ENCODE measurements around the gene ADGRG3.

DNA sequence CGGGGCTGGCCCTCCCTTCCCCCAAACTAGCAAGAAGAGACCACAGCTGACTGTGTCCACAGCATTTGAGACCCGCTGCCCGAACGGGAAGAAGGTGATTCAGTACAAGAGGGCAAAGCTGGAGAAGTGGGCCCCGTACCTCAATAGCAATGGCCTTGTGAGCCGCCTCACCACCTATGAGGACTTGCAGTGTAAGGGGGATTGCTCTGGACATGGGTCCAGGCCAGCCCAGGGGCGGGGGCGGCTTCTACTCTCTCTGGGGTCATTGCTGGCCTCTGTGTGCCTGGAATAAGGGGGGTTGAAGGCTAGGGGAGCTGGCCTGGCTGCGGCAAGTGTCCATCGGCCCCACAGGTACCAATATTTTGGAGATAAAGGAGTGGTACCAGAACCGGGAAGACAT lies 54.5 kb downstream of the ADGRG3 start:
- TF ChIP-seq FOXM1 (IDR thresholded peaks at IDR 0.05; ENCODE audit: borderline replicate concordance) (no peak), BHLHE40 (IDR thresholded peaks at IDR 0.05; ENCODE audit: borderline replicate concordance) (no peak), FOXK2 (IDR thresholded peaks at IDR 0.05) (no peak), HDGF (IDR thresholded peaks at IDR 0.05; ENCODE audit: borderline replicate concordance) (no peak), SP1 (IDR thresholded peaks at IDR 0.05) (no peak), SUZ12 (IDR thresholded peaks at IDR 0.05) (no peak), ARNT (IDR thresholded peaks at IDR 0.05) (no peak), FOXA1 (IDR thresholded peaks at IDR 0.05) (no peak), LEF1 (IDR thresholded peaks at IDR 0.05; ENCODE audit: borderline replicate concordance) (no peak), TARDBP (IDR thresholded peaks at IDR 0.05) (no peak), ELF4 (IDR thresholded peaks at IDR 0.05) (no peak), CTBP1 (IDR thresholded peaks at IDR 0.05; ENCODE audit: borderline replicate concordance) (no peak)
- TF ChIP-seq, protein P1, sequence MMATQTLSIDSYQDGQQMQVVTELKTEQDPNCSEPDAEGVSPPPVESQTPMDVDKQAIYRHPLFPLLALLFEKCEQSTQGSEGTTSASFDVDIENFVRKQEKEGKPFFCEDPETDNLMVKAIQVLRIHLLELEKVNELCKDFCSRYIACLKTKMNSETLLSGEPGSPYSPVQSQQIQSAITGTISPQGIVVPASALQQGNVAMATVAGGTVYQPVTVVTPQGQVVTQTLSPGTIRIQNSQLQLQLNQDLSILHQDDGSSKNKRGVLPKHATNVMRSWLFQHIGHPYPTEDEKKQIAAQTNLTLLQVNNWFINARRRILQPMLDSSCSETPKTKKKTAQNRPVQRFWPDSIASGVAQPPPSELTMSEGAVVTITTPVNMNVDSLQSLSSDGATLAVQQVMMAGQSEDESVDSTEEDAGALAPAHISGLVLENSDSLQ (IDR thresholded peaks at IDR 0.05), result no peak
